Measurements from ENCODE around the gene MPP2.

DNA sequence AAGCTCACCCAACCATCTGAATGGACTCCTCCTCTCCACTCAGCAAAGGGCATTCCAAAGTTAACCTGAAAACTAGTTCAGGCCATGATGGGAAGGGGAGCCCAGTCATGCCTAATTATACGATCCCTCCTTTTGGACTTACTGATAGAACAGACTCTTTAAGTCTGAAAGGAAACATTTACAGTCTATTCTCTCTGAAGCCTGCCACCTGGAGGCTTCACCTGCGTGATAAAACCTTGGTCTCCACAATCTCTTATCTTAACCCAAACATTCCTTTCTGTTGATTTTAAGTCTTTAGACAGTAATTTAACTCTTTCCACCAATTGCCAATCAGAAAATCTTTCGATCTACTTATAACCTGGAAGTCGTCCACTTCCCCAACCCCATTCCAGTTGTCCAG is 9.0 kb upstream of the MPP2 start:
- TF ChIP-seq POLR2A (IDR thresholded peaks at IDR 0.05; ENCODE audit: low read depth, low read length), result no peak
- TF ChIP-seq TAF1 (IDR thresholded peaks at IDR 0.05; ENCODE audit: low read depth, low read length), result no peak
- no peak for TF ChIP-seq POLR2AphosphoS5 (IDR thresholded peaks at IDR 0.05; ENCODE audit: low read depth, low read length)
- no peak for TF ChIP-seq POU2F2 (IDR thresholded peaks at IDR 0.05; ENCODE audit: low read depth, low read length)
- TF ChIP-seq SPI1 (IDR thresholded peaks at IDR 0.05; ENCODE audit: low read depth, low read length), result no peak
- no peak for TF ChIP-seq PAX5 (IDR thresholded peaks at IDR 0.05; ENCODE audit: insufficient read depth, low read length, severe bottlenecking)

Measured in GM12891 (cell line).